ENCODE measurements around the gene GSS. TPM values are rescaled to one million over a fixed set of nuclear protein-coding genes. Genes with fewer than 3 reads are reported as not detected.

The GSS gene
- total and polyA plus RNA-seq, 2 of the 8 experiments (the other 6 are each of a cell fraction or from before 2014, with no cell fraction given): 34.6 to 43.2 TPM

DNA sequence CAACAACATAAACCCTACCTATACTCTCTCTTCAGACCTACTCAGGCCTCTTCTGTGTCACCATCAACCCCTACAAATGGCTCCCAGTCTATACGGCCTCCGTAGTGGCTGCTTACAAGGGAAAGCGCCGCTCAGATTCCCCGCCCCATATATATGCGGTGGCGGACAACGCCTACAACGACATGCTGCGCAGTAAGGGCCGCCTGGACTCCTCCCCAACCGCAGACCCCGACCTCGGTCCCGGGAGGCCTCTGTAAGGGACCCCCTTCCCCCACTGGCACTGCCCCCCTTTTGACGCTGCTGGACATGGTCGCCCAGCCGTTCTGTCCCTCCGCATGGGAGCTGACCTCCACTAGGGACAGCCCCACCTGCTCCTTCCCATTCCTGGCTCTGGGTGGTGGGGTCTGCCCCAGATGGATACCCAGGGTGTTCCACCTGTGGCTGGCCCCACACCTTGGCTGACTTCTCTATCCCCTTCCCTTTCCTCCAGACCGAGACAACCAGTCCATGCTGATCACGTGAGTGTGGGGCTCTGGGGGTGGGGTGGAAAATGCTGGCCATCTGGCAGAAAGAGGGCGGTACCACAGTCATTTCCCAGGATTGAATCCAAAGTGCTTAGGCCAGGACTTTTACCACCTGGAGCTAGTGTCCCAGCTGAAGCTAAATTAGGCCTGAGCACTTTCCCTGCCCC lies 25.1 kb upstream of the GSS start:
- Histone ChIP-seq H2BK20ac (ENCODE audit: low read length) (0 out of 2 replicates have a peak overlapping the region, but pooled peaks have one; percentile 21), H3K4me2 (ENCODE audit: insufficient read depth in 1 of 2, low read depth in 2 of 2, low read length in 2 of 2) (peak overlapping the region in 1 of 2 experiments; percentile 12; a peak in 2 of 4 replicates), H3K4me1 (replicated peaks in 1 of 4; ENCODE audit: control insufficient read depth in 3 of 4, insufficient read depth in 4 of 4, low read length in 3 of 4) (peaks cover 0 to 46% (median 27%) of the 10 kb centered on the region in 4 experiments; a peak in 6 of 7 replicates), H3K18ac (ENCODE audit: extremely low read depth, low read length) (peak overlapping the region; percentile 24; the same call in 1 of the 2 replicates), H3K27ac (ENCODE audit: low read depth, low read length) (no peak overlapping the region), H4K20me1 (replicated peaks in 1 of 2; ENCODE audit: control insufficient read depth in 1 of 2, insufficient read depth in 2 of 2, low read length in 2 of 2) (peaks cover 0 to 2% of the 10 kb centered on the region in 2 experiments), H3K27me3 (replicated peaks in 1 of 4; ENCODE audit: control insufficient read depth in 3 of 4, extremely low read depth in 1 of 4, insufficient read depth in 3 of 4, low read length in 3 of 4) (peaks cover 0 to 11% (median 7%) of the 10 kb centered on the region in 4 experiments; a peak in 3 of 7 replicates), H2BK15ac (ENCODE audit: low read length) (peak overlapping the region; percentile 31; the same call in 1 of the 2 replicates), H3K9me3 (ENCODE audit: insufficient read depth in 2 of 2, low read depth in 1 of 2, low read length in 1 of 2) (no peaks in the 10 kb centered on the region), H3K4ac (replicated peaks; ENCODE audit: insufficient read length, low read depth, low read length) (peak overlapping the region; percentile 60), H3K79me2 (ENCODE audit: control insufficient read depth in 1 of 2, insufficient read depth in 2 of 2, low read length in 2 of 2) (no peaks in the 10 kb centered on the region), H2AK5ac (ENCODE audit: low read depth, low read length) (peak overlapping the region; percentile 40; the same call in 1 of the 2 replicates), H4K91ac (replicated peaks; ENCODE audit: insufficient read length, low read length) (peak overlapping the region; percentile 31), H3K9ac (replicated peaks in 1 of 4; ENCODE audit: extremely low read depth in 1 of 4, low read depth in 3 of 4, low read length in 3 of 4) (no peak overlapping the region), H4K8ac (ENCODE audit: extremely low read depth, insufficient read depth, low read length) (no peak overlapping the region), H3K14ac (ENCODE audit: insufficient read length) (no peak overlapping the region), H3K23ac (ENCODE audit: insufficient read length) (no peak overlapping the region), H3K36me3 (ENCODE audit: control insufficient read depth in 2 of 4, insufficient read depth in 4 of 4, low read length in 3 of 4) (no peaks in the 10 kb centered on the region), H3K56ac (replicated peaks; ENCODE audit: insufficient read length, low read depth, low read length) (no peak overlapping the region), H3K23me2 (ENCODE audit: low read depth, low read length) (peaks cover 4% of the 10 kb centered on the region; the same call in 1 of the 2 replicates), H3K79me1 (ENCODE audit: low read depth, low read length) (no peaks in the 10 kb centered on the region), H4K5ac (ENCODE audit: insufficient read length, low read depth, low read length) (no peak overlapping the region), H2BK5ac (ENCODE audit: low read depth, low read length) (0 out of 2 replicates have a peak overlapping the region, but pooled peaks have one; percentile 9), H2BK12ac (ENCODE audit: low read depth, low read length) (0 out of 2 replicates have a peak overlapping the region, but pooled peaks have one; percentile 27), H2AFZ (ENCODE audit: low read length) (no peak overlapping the region; the same call in 1 of the 2 replicates), H3K4me3 (ENCODE audit: extremely low read depth in 1 of 4, insufficient read depth in 2 of 4, low read depth in 3 of 4, low read length in 4 of 4) (no peak overlapping the region), H2BK120ac (replicated peaks; ENCODE audit: low read depth, low read length) (peak overlapping the region; percentile 11)
- 92% methylated on average over 18 of the region's 22 CpGs; no CpG with 5 or more reads in 1 of the 2 experiments for WGBS, 2 experiments (ENCODE audit: extremely low coverage in 1 of 2, insufficient coverage in 1 of 2, insufficient read length in 1 of 2, insufficient replicate concordance in 2 of 2, low coverage in 1 of 2, low lambda C conversion rate in 2 of 2, missing lambda C conversion rate in 1 of 2)
- ChIA-PET CTCF (ENCODE audit: partially characterized antibody) (interaction anchor here (0.6 to 1.7 kb wide), 2 partner anchors 24 to 356 kb away, joined by 4 read pairs; no protein-coding TSS in a partner anchor), POLR2A (ENCODE audit: partially characterized antibody) (interaction anchor here (0.7 to 2.3 kb wide), 5 partner anchors 9 to 270 kb away, joined by 3 to 9 read pairs (median 3); no protein-coding TSS in a partner anchor)
- TF ChIP-seq, protein P1, sequence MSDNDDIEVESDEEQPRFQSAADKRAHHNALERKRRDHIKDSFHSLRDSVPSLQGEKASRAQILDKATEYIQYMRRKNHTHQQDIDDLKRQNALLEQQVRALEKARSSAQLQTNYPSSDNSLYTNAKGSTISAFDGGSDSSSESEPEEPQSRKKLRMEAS (IDR thresholded peaks at IDR 0.05): 0 out of 2 replicates have a peak, but pooled peaks have one; percentile 17
- TF ChIP-seq, protein P2, sequence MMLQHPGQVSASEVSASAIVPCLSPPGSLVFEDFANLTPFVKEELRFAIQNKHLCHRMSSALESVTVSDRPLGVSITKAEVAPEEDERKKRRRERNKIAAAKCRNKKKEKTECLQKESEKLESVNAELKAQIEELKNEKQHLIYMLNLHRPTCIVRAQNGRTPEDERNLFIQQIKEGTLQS (IDR thresholded peaks at IDR 0.05; ENCODE audit: insufficient read depth, low read depth, low read length): no peak
- FAIRE-seq (no peak), DNase-seq (ENCODE audit: low read depth in 1 of 2, low spot score in 2 of 2) (peak in 1 of 2 experiments; percentile 49)

Measured in H1 (cell line).